Smooth muscle cell (in vitro differentiated cells): ENCODE measurements around the gene CRADD. TPM values are rescaled to one million over a fixed set of nuclear protein-coding genes. Genes with fewer than 3 reads are reported as not detected.

Experiments
- DNase-seq: peaks from one replicate; lab custom pipeline; 2025; ENCODE audit not compliant: unreplicated experiment; lab: John Stamatoyannopoulos, UW
- H2AFZ ChIP-seq: fragments of 200-600 bp; sonication (generic); 2 replicates; pipeline ENCODE4 v1.6.0; 2016; ENCODE audit warnings: antibody characterized with exemption, low read depth, mild to moderate bottlenecking
- H3F3A ChIP-seq: fragments of 200-600 bp; sonication (generic); 2 replicates; pipeline ENCODE4 v1.6.0; 2017; ENCODE audit warnings: antibody characterized with exemption, low read depth
- H3K27ac ChIP-seq: fragments of 200-600 bp; sonication (generic); 2 replicates; pipeline ENCODE4 v1.5.1; 2016; ENCODE audit warnings: low read depth, mild to moderate bottlenecking
- H3K27me3 ChIP-seq: fragments of 200-600 bp; sonication (generic); 2 replicates; pipeline ENCODE4 v1.6.1; 2016; ENCODE audit warnings: low read depth, mild to moderate bottlenecking
- H3K36me3 ChIP-seq: fragments of 200-600 bp; sonication (generic); 2 replicates; pipeline ENCODE4 v1.5.1; 2016; ENCODE audit warnings: low read depth
- H3K4me1 ChIP-seq: fragments of 200-600 bp; sonication (generic); 2 replicates; pipeline ENCODE4 v1.5.1; 2016; ENCODE audit warnings: low read depth
- H3K4me2 ChIP-seq: fragments of 200-600 bp; sonication (generic); 2 replicates; pipeline ENCODE4 v1.6.0; 2016; ENCODE audit warnings: mild to moderate bottlenecking
- H3K4me3 ChIP-seq: fragments of 200-600 bp; sonication (generic); 2 replicates; pipeline ENCODE4 v1.5.1; 2016; ENCODE audit warnings: mild to moderate bottlenecking
- H3K79me2 ChIP-seq: fragments of 200-600 bp; sonication (generic); 2 replicates; pipeline ENCODE4 v1.6.0; 2016; ENCODE audit warnings: low read depth, mild to moderate bottlenecking
- H3K9ac ChIP-seq: fragments of 200-600 bp; sonication (generic); 2 replicates; pipeline ENCODE4 v1.6.0; 2016; ENCODE audit warnings: low read depth
- H3K9me3 ChIP-seq: fragments of 200-600 bp; sonication (generic); replicated peaks from 2 replicates; pipeline ENCODE4 v1.5.1; 2016; ENCODE audit warnings: low read depth
- H4K20me1 ChIP-seq: fragments of 200-600 bp; sonication (generic); 2 replicates; pipeline ENCODE4 v1.6.0; 2016; ENCODE audit warnings: low read depth
- CTCF ChIP-seq: fragments of 200-600 bp; sonication (generic); IDR thresholded peaks from 2 replicates; pipeline ENCODE4 v1.5.1; 2017; ENCODE audit warnings: borderline replicate concordance, mild to moderate bottlenecking, antibody characterized with exemption; ENCODE audit not compliant: insufficient read depth, poor library complexity, severe bottlenecking
- WGBS: methylation state at CpG from one replicate; pipeline ENCODE4 v1.1.7; 2016; ENCODE audit warnings: low lambda C conversion rate; 5-methylcytosine and 5-hydroxymethylcytosine counted together
- polyA plus RNA-seq: library from polyadenylated mRNA; unstranded; fragments of >200 nt; fragmentation: Nextera tagmentation; extraction: Ambion mirVana; gene quantifications from 2 replicates; pipeline ENCODE4 v1.2.1, GENCODE V29; 2016
- total RNA-seq: library from RNA; depleted of rRNA; stranded (reverse); fragments of >200 nt; gene quantifications from 2 replicates; pipeline ENCODE4 v1.2.3, GENCODE V29; 2014

CRADD gene
- total and polyA plus RNA-seq, 2 experiments from 2014 or later = 10.7 to 28.6 TPM

- WGBS = 69% methylated on average over 3 of the region's 3 CpGs
- Histone ChIP-seq H3K4me3 (no peak overlapping the region), H3K36me3 (no peaks in the 10 kb centered on the region), H3K27me3 (no peaks in the 10 kb centered on the region), H3F3A (no peaks in the 10 kb centered on the region), H2AFZ (no peak overlapping the region), H4K20me1 (no peaks in the 10 kb centered on the region), H3K79me2 (no peaks in the 10 kb centered on the region), H3K4me1 (no peaks in the 10 kb centered on the region), H3K9ac (no peak overlapping the region), H3K9me3 (no peaks in the 10 kb centered on the region), H3K4me2 (no peak overlapping the region), H3K27ac (no peak overlapping the region)
- TF ChIP-seq CTCF = no peak
- DNase-seq = no peak
Observed at GRCh38 chr12:93653712-93654111, 23.5 kb upstream of the CRADD start.

- Histone ChIP-seq H3K9me3 (no peaks in the 10 kb centered on the region), H3K36me3 (no peaks in the 10 kb centered on the region), H3K79me2 (no peaks in the 10 kb centered on the region), H3K27me3 (no peaks in the 10 kb centered on the region), H3K4me1 (no peaks in the 10 kb centered on the region), H3F3A (no peaks in the 10 kb centered on the region), H3K4me2 (no peak overlapping the region), H3K27ac (no peak overlapping the region), H4K20me1 (no peaks in the 10 kb centered on the region), H3K4me3 (no peak overlapping the region), H3K9ac (no peak overlapping the region), H2AFZ (no peak overlapping the region)
- DNase-seq = no peak
- no peak for TF ChIP-seq CTCF
- 100% methylated on average over 2 of the region's 2 CpGs for WGBS
Observed at GRCh38 chr12:93654421-93654820, 22.8 kb upstream of the CRADD start.

- Histone ChIP-seq H3K79me2 (no peaks in the 10 kb centered on the region), H3F3A (no peaks in the 10 kb centered on the region), H3K9me3 (no peaks in the 10 kb centered on the region), H3K4me1 (no peaks in the 10 kb centered on the region), H2AFZ (no peak overlapping the region), H3K36me3 (no peaks in the 10 kb centered on the region), H3K4me2 (no peak overlapping the region), H3K4me3 (no peak overlapping the region), H3K9ac (no peak overlapping the region), H3K27ac (no peak overlapping the region), H3K27me3 (no peaks in the 10 kb centered on the region), H4K20me1 (no peaks in the 10 kb centered on the region)
- 90% methylated on average over 2 of the region's 2 CpGs for WGBS
- DNase-seq = no peak
- TF ChIP-seq CTCF = no peak
Observed at GRCh38 chr12:93657071-93657470, 20.1 kb upstream of the CRADD start.

GRCh38 chr12:93661021-93661420 is 16.2 kb upstream of the CRADD start:
- no peak for TF ChIP-seq CTCF
- H3K27ac ChIP-seq = no peak overlapping the region
- no peak overlapping the region for H3K4me2 ChIP-seq
- WGBS = 60% methylated on average over 3 of the region's 3 CpGs
- no peaks in the 10 kb centered on the region for H3F3A ChIP-seq
- H3K4me1 ChIP-seq = no peaks in the 10 kb centered on the region
- no peaks in the 10 kb centered on the region for H3K27me3 ChIP-seq
- H3K9ac ChIP-seq = no peak overlapping the region
- no peak overlapping the region for H2AFZ ChIP-seq
- H3K9me3 ChIP-seq = no peaks in the 10 kb centered on the region
- no peak for DNase-seq
- H3K4me3 ChIP-seq = no peak overlapping the region
- H3K79me2 ChIP-seq = no peaks in the 10 kb centered on the region
- H3K36me3 ChIP-seq = no peaks in the 10 kb centered on the region
- H4K20me1 ChIP-seq = no peaks in the 10 kb centered on the region
